Upper lobe of right lung (tissue), 1 donor: ENCODE measurements around the gene MXRA7. TPM values are rescaled to one million over a fixed set of nuclear protein-coding genes. Genes with fewer than 3 reads are reported as not detected.

ENCODE experiments used
- ATAC-seq: fragments of 200-7000 bp; cut with Tn5 transposase; one replicate; pipeline ENCODE4 v1.9.1; 2020; ENCODE audit warnings: mild to moderate bottlenecking, moderate library complexity
- DNase-seq: peaks from one replicate; pipeline ENCODE4 v3.0.0-alpha.2; 2020
- H3K27ac ChIP-seq: fragments of 200-600 bp; one replicate; pipeline ENCODE4 v1.8.0; 2022
- H3K27me3 ChIP-seq: fragments of 200-600 bp; one replicate; pipeline ENCODE4 v1.8.0; 2022; ENCODE audit warnings: mild to moderate bottlenecking
- H3K36me3 ChIP-seq: fragments of 200-600 bp; one replicate; pipeline ENCODE4 v1.8.0; 2022
- H3K4me1 ChIP-seq: fragments of 200-600 bp; one replicate; pipeline ENCODE4 v1.8.0; 2022
- H3K4me3 ChIP-seq: fragments of 200-600 bp; one replicate; pipeline ENCODE4 v1.8.0; 2022; ENCODE audit warnings: mild to moderate bottlenecking
- H3K9me3 ChIP-seq: fragments of 200-600 bp; one replicate; pipeline ENCODE4 v1.8.0; 2022
- intact Hi-C: fragments of 100-400 bp; cut with DNase I; formaldehyde crosslinking; loops from one replicate; pipeline ENCODE4 v1.11.0; 2022
- total RNA-seq: library from RNA; stranded (reverse); fragmentation: NEBNext Ultra II Directional; extraction: Animal tissue kit (Norgen Biotek cat#: 25700); gene quantifications from one replicate; pipeline ENCODE4 v1.2.1, GENCODE V29; 2021
- TF ChIP-seq, protein P1 (sequence below): fragments of 200-600 bp; IDR thresholded peaks from one replicate; pipeline ENCODE4 v1.8.0; 2022; ENCODE audit warnings: antibody characterized with exemption
- donor health status: DM: no; HTN: yes; CAD: no; lungs with severe emphysema.

The MXRA7 gene
- total RNA-seq, 1 donor from 2014 or later = 159 TPM

- Histone ChIP-seq H3K4me1 (peaks cover 8% of the 10 kb centered on the region), H3K36me3 (no peaks in the 10 kb centered on the region), H3K9me3 (no peaks in the 10 kb centered on the region), H3K27ac (no peak overlapping the region), H3K27me3 (no peaks in the 10 kb centered on the region), H3K4me3 (no peak overlapping the region)
- TF ChIP-seq, protein P1, sequence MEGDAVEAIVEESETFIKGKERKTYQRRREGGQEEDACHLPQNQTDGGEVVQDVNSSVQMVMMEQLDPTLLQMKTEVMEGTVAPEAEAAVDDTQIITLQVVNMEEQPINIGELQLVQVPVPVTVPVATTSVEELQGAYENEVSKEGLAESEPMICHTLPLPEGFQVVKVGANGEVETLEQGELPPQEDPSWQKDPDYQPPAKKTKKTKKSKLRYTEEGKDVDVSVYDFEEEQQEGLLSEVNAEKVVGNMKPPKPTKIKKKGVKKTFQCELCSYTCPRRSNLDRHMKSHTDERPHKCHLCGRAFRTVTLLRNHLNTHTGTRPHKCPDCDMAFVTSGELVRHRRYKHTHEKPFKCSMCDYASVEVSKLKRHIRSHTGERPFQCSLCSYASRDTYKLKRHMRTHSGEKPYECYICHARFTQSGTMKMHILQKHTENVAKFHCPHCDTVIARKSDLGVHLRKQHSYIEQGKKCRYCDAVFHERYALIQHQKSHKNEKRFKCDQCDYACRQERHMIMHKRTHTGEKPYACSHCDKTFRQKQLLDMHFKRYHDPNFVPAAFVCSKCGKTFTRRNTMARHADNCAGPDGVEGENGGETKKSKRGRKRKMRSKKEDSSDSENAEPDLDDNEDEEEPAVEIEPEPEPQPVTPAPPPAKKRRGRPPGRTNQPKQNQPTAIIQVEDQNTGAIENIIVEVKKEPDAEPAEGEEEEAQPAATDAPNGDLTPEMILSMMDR = no peak
- ATAC-seq (no peak), DNase-seq (no peak)
- intact Hi-C loops = no loop called here
These were observed 64.1 kb downstream of the MXRA7 start for GRCh38 chr17:76646712-76647111.

DNA sequence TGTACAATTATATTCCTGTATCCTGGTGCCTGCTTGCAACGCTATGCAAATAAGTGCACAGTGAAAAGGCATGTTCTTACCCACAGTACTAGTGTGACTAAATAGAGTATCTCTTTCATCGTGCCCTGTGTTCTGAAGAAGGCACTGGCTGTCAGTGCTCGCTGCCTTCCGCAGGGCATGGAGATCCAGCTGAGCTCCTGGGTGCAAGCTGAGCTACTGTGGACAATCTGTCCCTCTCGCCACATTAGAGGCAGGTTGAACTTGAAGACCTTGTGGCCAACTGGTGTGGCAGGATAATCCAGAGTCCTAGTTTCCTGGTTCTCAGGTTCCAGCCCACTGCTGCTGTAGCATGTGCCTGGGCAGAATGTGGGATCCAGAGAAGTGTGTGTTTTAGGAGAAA, 65.3 kb downstream of the MXRA7 start:
- Histone ChIP-seq H3K36me3 (no peaks in the 10 kb centered on the region), H3K9me3 (no peaks in the 10 kb centered on the region), H3K27ac (peak overlapping the region; percentile 49), H3K4me1 (peaks cover 8% of the 10 kb centered on the region), H3K4me3 (no peak overlapping the region), H3K27me3 (no peaks in the 10 kb centered on the region)
- intact Hi-C loops = no loop called here
- ATAC-seq (peak; percentile 66), DNase-seq (no peak)
- TF ChIP-seq, protein P1 = no peak

GRCh38 chr17:76644995-76645394, 65.8 kb downstream of the MXRA7 start:
- peak; percentile 23 for DNase-seq
- H3K4me3 ChIP-seq = no peak overlapping the region
- ATAC-seq = peak; percentile 41
- intact Hi-C loops = no loop called here
- H3K27ac ChIP-seq = peak overlapping the region; percentile 49
- TF ChIP-seq, protein P1 = no peak
- H3K4me1 ChIP-seq = peaks cover 8% of the 10 kb centered on the region
- H3K27me3 ChIP-seq = no peaks in the 10 kb centered on the region
- H3K9me3 ChIP-seq = no peaks in the 10 kb centered on the region
- no peaks in the 10 kb centered on the region for H3K36me3 ChIP-seq

DNA sequence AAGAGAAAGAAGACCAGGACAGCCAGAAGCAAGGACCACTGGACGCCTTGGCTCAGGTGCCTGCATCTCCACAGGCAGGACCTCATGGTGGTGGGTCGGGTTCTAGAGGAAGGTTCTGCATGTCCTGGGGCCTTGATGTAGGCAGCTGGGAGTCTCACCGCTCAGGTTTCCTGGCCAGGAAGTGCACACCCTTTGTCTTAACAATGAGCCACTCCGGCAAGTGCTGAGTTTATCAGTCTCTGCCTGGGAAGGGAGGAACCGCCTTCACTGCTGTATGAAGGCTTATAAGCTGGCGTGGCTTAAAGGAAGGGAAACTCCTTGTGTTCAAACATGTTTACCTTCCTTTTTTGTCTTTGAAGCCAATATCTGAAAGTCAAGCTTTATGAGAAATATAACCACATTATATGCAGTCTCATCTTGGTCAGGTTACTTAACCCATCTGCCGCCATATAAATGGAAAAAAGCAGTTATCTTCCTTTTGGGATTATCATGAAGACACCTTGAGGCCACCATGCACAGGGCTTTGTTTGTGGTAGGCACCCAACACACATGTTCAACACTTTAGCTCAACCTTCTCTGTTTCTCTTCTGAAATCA, 67.1 kb downstream of the MXRA7 start, which contains the start of gene ST6GALNAC1:
ST6GALNAC1 (minus strand) TSS at position 205 of the 596 bp plus-strand sequence; CDS start at position 86, 119 bp downstream.
- peak; percentile 29 for DNase-seq
- Histone ChIP-seq H3K9me3 (no peaks in the 10 kb centered on the region), H3K36me3 (no peaks in the 10 kb centered on the region), H3K4me3 (peak within 1 kb of the TSS; percentile 37), H3K4me1 (peaks cover 8% of the 10 kb centered on the region), H3K27ac (peak within 1 kb of the TSS; percentile 68), H3K27me3 (no peaks in the 10 kb centered on the region)
- intact Hi-C loops = no loop called here
- peak; percentile 68 for ATAC-seq
- TF ChIP-seq, protein P1 = no peak

GRCh38 chr17:76642994-76643393, 67.8 kb downstream of the MXRA7 start:
- DNase-seq = no peak
- no peak for ATAC-seq
- H3K9me3 ChIP-seq = no peaks in the 10 kb centered on the region
- TF ChIP-seq, protein P1 = no peak
- intact Hi-C loops = no loop called here
- peak overlapping the region; percentile 68 for H3K27ac ChIP-seq
- H3K36me3 ChIP-seq = no peaks in the 10 kb centered on the region
- peak overlapping the region; percentile 37 for H3K4me3 ChIP-seq
- peaks cover 8% of the 10 kb centered on the region for H3K4me1 ChIP-seq
- no peaks in the 10 kb centered on the region for H3K27me3 ChIP-seq
